Esophagus (tissue), 2 donors: ENCODE results near the gene SPAG5. TPM values are rescaled to one million over a fixed set of nuclear protein-coding genes. Genes with fewer than 3 reads are reported as not detected.

Experiments
- H3K27ac ChIP-seq, 2 donors: one replicate each; pipeline ENCODE4 v1.5.1; 2013; ENCODE audit warnings: low read depth in 2 of 2, mild to moderate bottlenecking in 2 of 2, inconsistent platforms in 1 of 2, low read length in 1 of 2, moderate library complexity in 1 of 2
- H3K27me3 ChIP-seq, 2 donors: one replicate each; pipeline ENCODE4 v1.6.1; 2013; ENCODE audit warnings: low read length in 2 of 2, control low read depth in 1 of 2, mild to moderate bottlenecking in 1 of 2; ENCODE audit not compliant: insufficient read depth in 2 of 2, control insufficient read depth in 1 of 2
- H3K36me3 ChIP-seq, 2 donors: one replicate each; pipeline ENCODE4 v1.6.1; 2013; ENCODE audit warnings: low read length in 1 of 2; ENCODE audit not compliant: control insufficient read depth in 2 of 2, insufficient read depth in 2 of 2
- H3K4me1 ChIP-seq, 2 donors: one replicate each; pipeline ENCODE4 v1.6.1; 2013; ENCODE audit warnings: low read length in 1 of 2; ENCODE audit not compliant: control insufficient read depth in 2 of 2, insufficient read depth in 2 of 2
- H3K4me3 ChIP-seq, 2 donors: one replicate each; pipeline ENCODE4 v1.5.1; 2013; ENCODE audit warnings: low read length in 2 of 2, mild to moderate bottlenecking in 2 of 2, low read depth in 1 of 2, moderate library complexity in 1 of 2
- H3K9me3 ChIP-seq, 2 donors: one replicate each; pipeline ENCODE4 v1.6.1; 2013; ENCODE audit warnings: mild to moderate bottlenecking in 2 of 2, low read depth in 1 of 2, low read length in 1 of 2, moderate library complexity in 1 of 2; ENCODE audit not compliant: control insufficient read depth in 2 of 2, insufficient read depth in 1 of 2
- WGBS, 2 donors: extraction: QIAGEN DNeasy Blood & Tissue Kit; methylation state at CpG; one replicate each; pipeline ENCODE4 v1.1.7; 2013; 5-methylcytosine and 5-hydroxymethylcytosine counted together
- polyA plus RNA-seq, 2 donors: library from polyadenylated mRNA; stranded (reverse); fragments of 200-250 nt; gene quantifications; one replicate each; pipeline ENCODE4 v1.2.3, GENCODE V29; 2013
- donor health status: healthy with polysubstance abuse.
- donor health status: Bipolar disorder and iron deficiency.

The SPAG5 gene
- polyA plus RNA-seq, 2 donors, result 11.6 to 19.7 TPM

- peaks cover under 1 to 11% of the 10 kb centered on the region in 2 donors for H3K36me3 ChIP-seq
- H3K4me3 ChIP-seq, result no peak overlapping the region
- no peak overlapping the region for H3K27ac ChIP-seq
- WGBS, 2 donors, result 84 to 91% methylated on average over 6 of the region's 6 CpGs
- no peaks in the 10 kb centered on the region for H3K27me3 ChIP-seq
- H3K4me1 ChIP-seq, result peaks cover 3 to 4% of the 10 kb centered on the region in 2 donors
- no peaks in the 10 kb centered on the region for H3K9me3 ChIP-seq
Measured at GRCh38 chr17:28548417-28549130, 50.3 kb downstream of the SPAG5 start.

- Histone ChIP-seq H3K9me3 (no peaks in the 10 kb centered on the region), H3K4me1 (peaks cover 3 to 4% of the 10 kb centered on the region in 2 donors), H3K27ac (no peak overlapping the region), H3K36me3 (peaks cover 0 to 8% of the 10 kb centered on the region in 2 donors), H3K27me3 (no peaks in the 10 kb centered on the region), H3K4me3 (no peak overlapping the region)
- WGBS, 2 donors, result 69 to 74% methylated on average over 26 of the region's 26 CpGs
Measured at GRCh38 chr17:28547623-28548416, 51.0 kb downstream of the SPAG5 start.

- H3K4me3 ChIP-seq, result no peak overlapping the region
- 93% methylated on average over 14 of the region's 14 CpGs for WGBS, 2 donors
- H3K27ac ChIP-seq, result no peak overlapping the region
- peaks cover 0 to 7% of the 10 kb centered on the region in 2 donors for H3K36me3 ChIP-seq
- H3K4me1 ChIP-seq, result peaks cover 3 to 4% of the 10 kb centered on the region in 2 donors
- no peaks in the 10 kb centered on the region for H3K9me3 ChIP-seq
- H3K27me3 ChIP-seq, result no peaks in the 10 kb centered on the region
Measured at GRCh38 chr17:28547096-28547622, 51.7 kb downstream of the SPAG5 start.

DNA sequence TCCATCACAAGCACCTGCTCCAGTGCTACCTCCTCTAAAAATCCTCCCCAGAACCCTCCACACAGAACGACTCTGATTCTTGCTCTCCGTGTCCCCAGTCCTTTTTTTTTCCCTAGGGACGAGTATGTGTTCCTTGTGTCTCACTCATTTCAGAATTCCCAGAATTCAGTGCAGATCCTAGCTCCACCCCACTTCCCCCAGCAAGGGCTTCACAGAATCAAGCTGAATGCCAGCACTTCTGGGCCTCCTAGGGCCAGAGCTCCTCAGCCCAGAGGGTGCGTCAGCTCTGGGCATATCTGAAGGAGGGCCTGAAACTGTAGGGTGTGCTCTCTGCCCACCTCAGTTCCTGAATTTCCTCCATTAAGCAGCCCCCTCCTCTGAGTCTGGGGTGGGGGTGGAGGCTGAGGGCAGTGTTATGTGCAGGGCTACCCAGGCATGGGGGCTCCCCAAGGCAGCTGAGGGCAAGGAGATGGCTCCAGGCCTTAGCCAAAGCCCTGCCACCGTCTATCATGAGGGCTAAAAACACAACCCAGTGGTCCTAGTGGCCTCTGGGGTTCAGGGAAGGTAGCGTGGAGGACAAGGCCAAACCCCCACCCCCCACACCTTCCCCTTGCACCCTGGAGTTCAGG lies 52.9 kb downstream of the SPAG5 start:
- H3K9me3 ChIP-seq, result no peaks in the 10 kb centered on the region
- no peak overlapping the region for H3K27ac ChIP-seq
- peaks cover under 1 to 2% of the 10 kb centered on the region in 2 donors for H3K4me1 ChIP-seq
- WGBS, 2 donors, result 74 to 76% methylated on average over 6 of the region's 6 CpGs
- no peak overlapping the region for H3K4me3 ChIP-seq
- H3K27me3 ChIP-seq, result no peaks in the 10 kb centered on the region
- peaks cover 0 to 7% of the 10 kb centered on the region in 2 donors for H3K36me3 ChIP-seq

- Histone ChIP-seq H3K27ac (no peak overlapping the region), H3K9me3 (no peaks in the 10 kb centered on the region), H3K27me3 (no peaks in the 10 kb centered on the region), H3K4me3 (no peak overlapping the region), H3K36me3 (peaks cover 0 to 7% of the 10 kb centered on the region in 2 donors), H3K4me1 (peaks cover 0 to 2% of the 10 kb centered on the region in 2 donors)
- WGBS, 2 donors, result 84 to 90% methylated on average over 2 of the region's 2 CpGs
Measured at GRCh38 chr17:28545141-28545503, 53.7 kb downstream of the SPAG5 start.

- peaks cover 0 to 2% of the 10 kb centered on the region in 2 donors for H3K4me1 ChIP-seq
- no peak overlapping the region for H3K27ac ChIP-seq
- H3K9me3 ChIP-seq, result no peaks in the 10 kb centered on the region
- no peaks in the 10 kb centered on the region for H3K27me3 ChIP-seq
- 72 to 73% methylated on average over 4 of the region's 4 CpGs for WGBS, 2 donors
- no peak overlapping the region for H3K4me3 ChIP-seq
- peaks cover 0 to 7% of the 10 kb centered on the region in 2 donors for H3K36me3 ChIP-seq
Measured at GRCh38 chr17:28544402-28545140, 54.3 kb downstream of the SPAG5 start.

DNA sequence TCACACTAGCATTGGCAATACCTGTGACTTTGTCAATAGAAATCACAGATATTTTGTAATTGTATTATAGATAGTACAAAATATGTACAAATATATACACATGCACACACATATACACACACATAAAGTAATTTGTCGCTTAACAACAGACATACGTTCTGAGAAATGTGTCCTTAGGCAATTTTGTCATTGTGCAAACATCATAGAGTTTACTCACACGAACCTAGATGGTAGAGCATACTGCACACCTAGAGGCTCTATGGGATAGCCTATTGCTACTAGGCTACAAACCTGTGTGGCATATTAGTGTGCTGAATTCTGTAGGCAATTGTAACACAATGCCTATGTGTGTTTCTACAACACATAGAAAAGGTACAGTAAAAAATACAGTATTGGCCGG lies 57.4 kb downstream of the SPAG5 start:
- H3K4me3 ChIP-seq, result no peak overlapping the region
- 66 to 78% methylated on average over 4 of the region's 4 CpGs for WGBS, 2 donors

GRCh38 chr17:28540231-28540630 lies 58.6 kb downstream of the SPAG5 start:
- Histone ChIP-seq H3K9me3 (no peaks in the 10 kb centered on the region), H3K4me3 (no peak overlapping the region), H3K27ac (no peak overlapping the region), H3K27me3 (no peaks in the 10 kb centered on the region), H3K4me1 (peaks cover 0 to 2% of the 10 kb centered on the region in 2 donors), H3K36me3 (no peaks in the 10 kb centered on the region)
- 70 to 74% methylated on average over 4 of the region's 4 CpGs for WGBS, 2 donors

More for the DNA sequence above, 57.4 kb downstream of the SPAG5 start:
- Histone ChIP-seq H3K9me3 (no peaks in the 10 kb centered on the region), H3K4me1 (peaks cover 0 to 2% of the 10 kb centered on the region in 2 donors), H3K27ac (no peak overlapping the region), H3K27me3 (no peaks in the 10 kb centered on the region), H3K36me3 (no peaks in the 10 kb centered on the region)
